DMS114 treated with DMSO at 0.1 percent for 48 hours (cell line): ENCODE data around the gene FAM78B.

Experiments used
- DNase-seq: peaks from one replicate; lab custom pipeline; 2025; ENCODE audit not compliant: unreplicated experiment; lab: John Stamatoyannopoulos, UW

The FAM78B gene

GRCh38 chr1:166166698-166167571, at the start of gene FAM78B:
Gene FAM78B (minus strand): TSS chr1:166167001. CDS start chr1:166166248, 753 bp downstream.
- DNase-seq, result peak; percentile 30

- DNase-seq, result no peak
Measured at GRCh38 chr1:166202546-166202945, 35.7 kb upstream of the FAM78B start.

- DNase-seq, result no peak
Measured at GRCh38 chr1:166200743-166201142, 33.9 kb upstream of the FAM78B start.

GRCh38 chr1:166197597-166197996, 30.8 kb upstream of the FAM78B start:
- DNase-seq, result no peak

GRCh38 chr1:166197141-166197540, 30.3 kb upstream of the FAM78B start:
- no peak for DNase-seq

- DNase-seq, result no peak
Measured at GRCh38 chr1:166193057-166193698, 26.4 kb upstream of the FAM78B start.

- no peak for DNase-seq
Measured at GRCh38 chr1:166190400-166190799, 23.6 kb upstream of the FAM78B start.

GRCh38 chr1:166189126-166189525, 22.3 kb upstream of the FAM78B start:
- DNase-seq, result no peak

- DNase-seq, result no peak
Measured at GRCh38 chr1:166185526-166185925, 18.7 kb upstream of the FAM78B start.

- no peak for DNase-seq
Measured at GRCh38 chr1:166184897-166185296, 18.1 kb upstream of the FAM78B start.

GRCh38 chr1:166184012-166184411, 17.2 kb upstream of the FAM78B start:
- DNase-seq, result no peak

GRCh38 chr1:166182281-166182680, 15.5 kb upstream of the FAM78B start:
- no peak for DNase-seq

GRCh38 chr1:166176416-166176815, 9.6 kb upstream of the FAM78B start:
- DNase-seq, result no peak

- DNase-seq, result no peak
Measured at GRCh38 chr1:166175032-166175431, 8.2 kb upstream of the FAM78B start.

GRCh38 chr1:166174108-166174507, 7.3 kb upstream of the FAM78B start:
- DNase-seq, result no peak

GRCh38 chr1:166172106-166172505, 5.3 kb upstream of the FAM78B start:
- DNase-seq, result no peak

- no peak for DNase-seq
Measured at GRCh38 chr1:166170726-166171125, 3.9 kb upstream of the FAM78B start.

GRCh38 chr1:166170075-166170474, 3.3 kb upstream of the FAM78B start:
- no peak for DNase-seq

GRCh38 chr1:166169182-166169581, 2.4 kb upstream of the FAM78B start:
- DNase-seq, result no peak

GRCh38 chr1:166167572-166167925, 748 bp upstream of the FAM78B start:
- no peak for DNase-seq

- DNase-seq, result no peak
Measured at GRCh38 chr1:166166329-166166697, 488 bp downstream of the FAM78B start.

- DNase-seq, result no peak
Measured at GRCh38 chr1:166165661-166166328, 1.0 kb downstream of the FAM78B start.
